ENCODE measurements around the gene CACNA2D3. TPM values are rescaled to one million over a fixed set of nuclear protein-coding genes. Genes with fewer than 3 reads are reported as not detected.

The CACNA2D3 gene
- total RNA-seq, 8 experiments from 2014 or later: 0.49 to 20.7 (median 9.7) TPM; not detected in 1

DNA sequence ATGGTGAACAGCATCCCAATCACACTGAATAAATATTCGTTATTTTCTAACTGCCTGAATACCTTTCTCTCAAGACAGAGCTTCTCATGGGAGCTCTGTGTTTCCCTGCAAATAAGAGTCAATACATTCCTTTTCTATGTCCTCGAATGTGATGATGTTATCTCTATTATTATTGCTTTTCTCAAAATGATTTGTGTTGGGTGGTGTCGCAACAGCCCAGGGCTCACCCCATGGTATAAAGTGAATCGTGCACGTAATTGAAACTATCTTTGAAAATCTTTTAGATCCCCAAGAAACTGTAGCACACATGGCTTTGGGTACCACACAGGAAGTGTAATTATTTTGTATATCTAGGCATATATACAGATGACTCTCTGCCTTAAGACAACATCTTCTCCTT is 996.1 kb downstream of the CACNA2D3 start:
- Histone ChIP-seq H3K4me3 (no peak overlapping the region), H3K27ac (no peak overlapping the region), H3K4me1 (replicated peaks in 1 of 2) (peaks cover 10 to 13% of the 10 kb centered on the region in 2 donors)
- 29 to 100% (median 74%) methylated on average over 1 to 5 of the region's 5 CpGs; no CpG with 5 or more reads in 2 of the 10 experiments for WGBS, 10 experiments
- no peak for ATAC-seq (replicated peaks in 6 of 8)
- in situ Hi-C loops (cut with MboI; ENCODE audit: low pct_unique_long_range_greater_than_20kb in 2 of 9, low sequenced_read_pairs in 9 of 9, unreplicated experiment in 9 of 9): no loop called here

DNA sequence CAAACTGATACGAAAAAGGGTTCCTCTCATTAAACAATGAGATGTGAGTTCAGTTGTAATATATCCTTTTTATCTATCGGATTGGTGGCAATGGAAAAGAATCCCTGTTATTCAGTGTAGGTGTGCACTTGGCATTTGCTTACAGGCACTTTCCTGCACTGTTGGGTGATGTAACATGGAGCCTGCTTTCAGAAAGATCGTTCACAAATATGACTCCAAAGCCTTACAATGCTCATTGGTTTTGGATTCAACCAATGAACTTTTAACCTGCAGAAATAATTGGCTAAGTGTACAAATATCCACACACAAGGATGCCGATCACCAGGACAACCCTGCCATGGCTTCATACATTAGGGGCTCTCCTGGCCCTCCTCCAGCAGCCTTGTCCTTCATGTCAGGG is 996.9 kb downstream of the CACNA2D3 start:
- in situ Hi-C loops (cut with MboI; ENCODE audit: low pct_unique_long_range_greater_than_20kb in 2 of 9, low sequenced_read_pairs in 9 of 9, unreplicated experiment in 9 of 9): no loop called here
- no peak overlapping the region for H3K27ac ChIP-seq
- WGBS, 10 experiments: 46 to 100% (median 86%) methylated on average over 1 to 4 of the region's 4 CpGs; no CpG with 5 or more reads in 1 of the 10 experiments
- no peak overlapping the region for H3K4me3 ChIP-seq
- peaks cover 10 to 13% of the 10 kb centered on the region in 2 donors for H3K4me1 ChIP-seq (replicated peaks in 1 of 2)
- ATAC-seq (replicated peaks in 6 of 8): peak in 3 of 8 experiments; percentile 57 to 83 (median 61)

DNA sequence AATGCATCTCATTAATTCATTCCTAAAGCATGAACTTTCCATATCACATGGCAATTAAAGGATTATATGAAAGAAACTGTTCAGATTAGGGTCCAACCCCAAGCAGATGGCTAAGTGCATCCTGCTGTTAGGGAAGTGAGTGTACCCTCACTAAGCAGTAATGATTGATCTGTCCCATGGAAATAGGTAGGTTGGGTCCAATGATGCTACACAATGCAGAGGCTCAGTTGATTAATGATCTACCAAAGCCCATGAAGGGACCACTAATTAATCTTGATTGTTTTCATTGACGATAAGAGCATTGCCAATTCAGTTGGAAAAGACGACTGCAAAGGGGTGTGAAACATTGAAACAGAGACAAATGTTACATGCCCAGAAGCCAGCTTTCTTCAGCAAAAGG is 1000.0 kb downstream of the CACNA2D3 start:
- 0 to 93% (median 5%) methylated on average over 1 to 2 of the region's 2 CpGs; no CpG with 5 or more reads in 2 of the 10 experiments for WGBS, 10 experiments
- Histone ChIP-seq H3K4me3 (no peak overlapping the region), H3K4me1 (replicated peaks in 1 of 2) (peaks cover 12 to 15% of the 10 kb centered on the region in 2 donors), H3K27ac (no peak overlapping the region)
- in situ Hi-C loops (cut with MboI; ENCODE audit: low pct_unique_long_range_greater_than_20kb in 2 of 9, low sequenced_read_pairs in 9 of 9, unreplicated experiment in 9 of 9): no loop called here
- ATAC-seq (replicated peaks in 6 of 8): peak in 4 of 8 experiments; percentile 19 to 93 (median 80)

Other genes starting within 250 kb of the CACNA2D3 start
- 10 to 100 TPM; 26.2 to 50.9 (median 32.5) TPM for gene ACTR8, start 240.4 kb upstream of the CACNA2D3 start, total RNA-seq
- 10 to 100 TPM; 22.9 to 77.6 (median 60.5) TPM for gene SELENOK, start 230.7 kb upstream of the CACNA2D3 start, total RNA-seq

Data from motor neuron (in vitro differentiated cells).